GM20431 (cell line): ENCODE results near the gene NECTIN4.
"Not testable (repeated sequence)": the region's sequence is repeated elsewhere in the genome, so short reads cannot be mapped to it uniquely, and the experiment has no call there.

Source experiments
- in situ Hi-C: fragments of 300-500 bp; cut with MseI, MboI; formaldehyde crosslinking; loops from one replicate; pipeline ENCODE4 v1.15.0; 2020; ENCODE audit warnings: low sequenced_read_pairs; ENCODE audit not compliant: unreplicated experiment

The NECTIN4 gene

DNA sequence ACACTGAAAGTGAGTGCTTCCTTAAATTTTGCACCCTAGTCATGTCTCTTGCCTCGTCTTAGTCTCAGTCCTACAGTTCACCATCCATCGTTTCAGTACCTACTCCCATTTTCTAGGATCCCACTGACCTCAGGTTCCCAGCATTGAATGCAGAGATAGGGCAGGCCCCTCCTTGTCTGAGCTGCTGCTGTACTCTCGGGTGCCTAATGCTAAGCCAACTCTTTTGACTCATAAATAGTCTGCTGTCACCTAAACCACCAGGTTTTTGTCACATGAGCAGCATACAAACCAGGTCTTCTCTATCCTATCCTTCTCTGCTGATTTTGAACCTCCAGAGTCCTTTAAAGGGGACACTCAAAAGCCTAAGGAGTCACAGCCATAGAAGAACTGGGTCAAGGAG is 22.7 kb downstream of the NECTIN4 start:
- in situ Hi-C loops: no loop called here

GRCh38 chr1:161065681-161066080 is 23.7 kb downstream of the NECTIN4 start:
- in situ Hi-C loops: not testable (repeated sequence)

DNA sequence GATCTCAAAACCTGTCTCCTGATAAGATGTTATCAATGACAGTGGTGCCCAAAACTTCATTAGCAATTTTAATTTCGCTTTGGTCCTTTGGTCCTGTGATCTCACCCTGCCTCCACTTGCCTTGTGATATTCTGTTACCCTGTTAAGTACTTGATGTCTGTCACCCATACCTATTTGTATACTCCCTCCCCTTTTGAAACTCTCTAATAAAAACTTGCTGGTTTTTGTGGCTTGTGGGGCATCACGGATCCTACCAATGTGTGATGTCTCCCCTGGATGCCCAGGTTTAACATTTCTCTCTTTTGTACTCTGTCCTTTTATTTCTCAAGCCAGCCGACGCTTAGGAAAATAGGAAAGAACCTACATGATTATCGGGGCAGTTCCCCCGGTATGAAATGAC is 25.4 kb downstream of the NECTIN4 start:
- in situ Hi-C loops: not testable (repeated sequence)

GRCh38 chr1:161061419-161061818 is 27.9 kb downstream of the NECTIN4 start:
- in situ Hi-C loops: no loop called here

- in situ Hi-C loops: no loop called here
Measured at GRCh38 chr1:161059293-161059692, 30.1 kb downstream of the NECTIN4 start.

GRCh38 chr1:161054805-161055204 is 34.6 kb downstream of the NECTIN4 start:
- in situ Hi-C loops: no loop called here

- in situ Hi-C loops: no loop called here
Measured at GRCh38 chr1:161054232-161054631, 35.1 kb downstream of the NECTIN4 start.

DNA sequence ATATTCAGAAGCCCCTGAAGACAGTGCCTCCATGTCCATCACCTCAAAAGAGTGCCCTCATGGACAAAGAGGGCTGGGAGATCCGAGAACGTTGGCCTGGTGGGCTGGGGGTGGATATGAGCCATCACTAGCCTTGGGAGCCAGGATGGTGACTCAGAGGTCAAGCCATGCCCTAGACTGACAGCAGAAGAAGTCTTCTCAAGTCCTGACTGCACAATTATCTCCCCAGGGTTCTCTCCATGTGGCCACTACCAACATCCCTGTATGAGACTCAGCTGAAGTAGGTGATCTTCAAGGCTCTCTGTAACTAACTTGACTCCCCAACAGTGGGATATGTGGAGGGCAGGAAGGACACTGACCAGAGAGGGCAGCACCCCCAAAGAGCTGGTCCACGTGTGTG is 36.5 kb downstream of the NECTIN4 start:
- in situ Hi-C loops: no loop called here

DNA sequence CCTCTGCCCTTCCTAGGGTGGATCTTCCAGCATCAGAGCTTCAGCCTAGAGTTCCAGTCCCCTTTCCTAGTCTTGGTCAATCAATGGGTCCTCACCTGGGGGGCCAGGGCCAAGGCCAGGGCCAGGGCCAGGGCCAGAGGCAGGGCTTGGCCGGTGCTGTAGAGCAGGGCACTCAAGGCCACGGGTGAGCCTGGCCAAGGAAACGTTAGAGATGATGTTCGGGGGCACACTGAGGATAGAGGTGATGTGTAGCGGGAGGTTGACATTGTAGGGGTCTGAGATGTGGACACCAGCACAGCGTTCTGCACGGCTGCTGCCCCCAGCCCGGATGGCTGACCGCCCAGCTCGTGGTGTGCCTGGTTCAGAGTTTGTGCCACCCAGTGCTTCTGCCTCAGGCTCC is 38.1 kb downstream of the NECTIN4 start:
- in situ Hi-C loops: no loop called here

DNA sequence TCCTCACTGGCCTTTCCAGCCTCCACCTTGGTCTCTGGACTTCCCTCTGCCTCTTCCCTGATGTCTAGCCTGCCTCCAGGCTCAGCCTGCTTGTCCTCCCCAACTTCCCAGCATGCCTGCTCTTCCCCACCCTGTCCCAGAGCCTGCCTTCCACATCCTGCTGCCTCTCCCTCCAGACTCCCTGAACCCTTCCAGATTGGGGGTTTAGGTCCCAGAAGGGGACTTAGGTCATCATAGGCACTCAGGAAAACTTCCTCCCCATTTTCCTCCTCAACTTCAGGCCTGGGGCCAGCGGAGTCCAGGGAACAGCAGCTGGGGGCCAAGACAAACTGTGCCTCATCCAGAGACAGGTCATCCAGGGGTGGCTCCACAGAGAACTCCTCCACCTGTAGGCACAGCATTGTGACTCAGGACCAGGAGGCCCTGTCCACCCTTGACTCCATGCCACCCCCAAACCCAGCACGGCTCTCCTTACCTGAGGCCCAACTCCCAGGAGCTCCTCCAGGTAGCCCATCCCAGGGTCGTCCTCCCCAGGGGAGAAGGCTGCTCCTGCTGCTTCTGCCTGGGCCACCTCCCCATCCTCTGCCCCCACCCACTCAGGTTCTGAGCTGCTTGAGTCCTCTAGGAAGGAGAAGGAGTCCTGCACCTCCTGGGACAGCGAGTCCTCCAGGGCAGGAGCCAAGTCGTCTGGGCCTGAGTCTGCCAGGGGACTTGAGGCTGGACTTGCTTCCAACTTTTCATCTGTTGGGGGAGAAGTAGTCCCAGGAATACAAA is 40.2 kb downstream of the NECTIN4 start:
- in situ Hi-C loops: no loop called here

DNA sequence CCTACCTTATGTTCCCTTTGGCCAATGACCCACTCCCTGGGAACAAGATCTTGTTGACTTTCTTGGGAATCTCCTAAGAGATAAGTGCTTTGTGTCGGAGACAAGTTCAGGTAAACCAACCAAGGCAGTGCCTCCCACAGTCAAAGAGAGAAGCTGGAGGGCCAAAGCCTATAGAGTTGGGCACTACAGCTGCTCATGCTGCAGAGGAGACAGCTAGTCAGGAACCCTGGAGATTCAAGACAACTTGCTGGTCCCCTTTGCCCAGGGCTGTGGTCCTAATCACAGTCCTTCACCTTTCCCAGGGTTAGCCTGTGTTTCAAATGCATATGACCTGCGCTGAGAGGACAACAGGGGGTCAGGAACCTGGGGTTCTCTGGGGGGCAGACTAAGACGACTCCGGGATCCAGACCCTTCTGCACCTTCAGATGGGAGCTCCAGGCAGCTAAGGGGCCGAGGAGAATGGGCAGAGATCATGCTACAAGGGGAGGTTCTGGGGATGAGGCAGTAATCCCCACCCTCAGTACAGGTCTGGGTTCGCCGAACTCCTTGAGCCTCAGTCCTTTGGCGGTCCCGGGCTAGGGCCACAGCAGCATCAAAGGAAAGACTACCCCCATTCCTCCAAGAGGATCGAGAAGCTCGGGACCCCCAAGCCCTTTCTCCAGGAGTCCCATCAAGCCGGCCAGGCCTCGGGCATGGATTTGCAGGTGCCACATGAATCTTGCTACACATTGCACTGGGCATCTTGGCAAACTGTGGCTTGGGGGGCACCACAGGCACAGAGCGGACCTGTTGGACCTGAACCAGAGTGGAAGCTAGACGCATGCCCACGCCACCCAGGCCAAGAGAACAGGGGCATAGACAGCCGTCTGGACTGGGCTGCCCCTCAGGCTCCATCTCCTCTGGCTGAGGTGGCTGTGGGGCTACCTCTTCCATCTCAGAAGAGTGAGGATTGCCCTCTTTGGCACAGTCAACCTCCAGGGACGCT is 41.6 kb downstream of the NECTIN4 start:
- in situ Hi-C loops: no loop called here

DNA sequence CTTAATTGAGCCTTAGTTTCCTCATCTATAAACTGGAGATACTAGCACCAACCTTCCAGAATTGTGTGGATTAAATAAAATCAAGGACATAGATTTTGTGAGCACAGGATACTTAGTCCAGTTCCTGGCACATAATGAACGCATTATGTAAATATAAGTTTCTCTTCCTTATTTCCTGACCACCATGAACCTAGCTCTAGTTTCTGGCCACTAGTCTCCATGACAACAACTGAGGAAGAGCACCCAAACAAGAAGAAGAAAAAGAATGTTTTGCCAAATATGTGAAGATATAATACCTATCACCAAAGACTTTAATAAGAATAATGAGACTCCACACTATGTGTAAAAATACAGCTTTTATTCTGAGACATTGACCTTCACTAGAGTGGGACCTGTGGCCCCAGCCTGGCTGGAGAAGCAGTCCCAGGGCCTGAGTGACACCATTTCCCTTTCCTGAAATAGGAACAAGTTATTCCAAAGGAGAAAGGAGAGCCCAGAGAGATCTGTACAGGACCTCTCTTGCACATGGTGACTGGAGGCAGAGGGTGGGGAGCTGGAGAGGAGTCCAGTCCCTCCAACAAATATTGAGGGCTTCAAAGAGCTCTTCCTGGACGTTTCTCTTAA is 42.6 kb downstream of the NECTIN4 start:
- in situ Hi-C loops: no loop called here

DNA sequence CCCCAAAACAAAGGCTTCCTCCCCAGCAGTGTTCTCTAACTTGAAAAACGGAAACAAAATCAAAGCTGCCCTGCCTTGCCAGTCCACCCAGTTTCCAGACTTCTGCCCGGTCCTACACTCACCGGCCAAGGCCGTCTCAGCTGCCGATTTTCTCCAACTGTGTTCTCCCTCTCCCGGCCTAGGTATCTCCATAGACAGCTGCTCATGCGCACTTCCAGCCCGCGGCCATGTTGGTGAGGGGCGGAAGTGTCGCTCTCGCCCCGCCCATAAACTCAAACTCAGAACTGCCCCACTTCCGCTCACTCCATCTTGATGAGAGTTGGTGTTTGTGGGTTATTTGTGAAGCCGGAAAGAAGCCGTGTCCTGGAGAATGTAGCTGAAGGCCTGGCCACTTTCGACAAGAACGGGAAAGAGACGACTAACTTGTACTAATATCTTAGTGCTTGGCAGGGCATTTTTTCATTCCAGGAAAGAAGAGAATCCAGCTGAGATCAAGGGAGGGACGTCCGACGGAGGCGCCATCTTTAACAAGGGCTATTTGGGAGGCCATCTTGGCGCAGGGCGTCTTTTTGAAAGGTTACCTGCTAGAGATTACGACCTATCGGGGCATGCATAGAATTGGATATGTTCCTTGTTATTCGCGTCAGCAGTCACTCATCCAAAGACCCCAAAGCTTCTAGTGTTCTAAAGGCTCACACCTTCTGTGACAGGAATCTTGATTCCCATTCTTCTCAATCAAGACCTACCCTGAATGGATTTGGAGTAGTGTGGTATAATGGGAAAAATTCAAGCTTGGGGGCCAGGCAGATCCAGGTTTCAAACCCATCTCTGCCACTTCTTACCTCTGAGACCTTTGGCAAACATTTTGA is 43.4 kb downstream of the NECTIN4 start, which contains the start of gene USF1:
Gene USF1, minus strand, starts transcription at position 242 of the 869 bp plus-strand sequence. CDS start 2,702 bp downstream, outside the sequence.
- in situ Hi-C loops: no loop called here

- in situ Hi-C loops: no loop called here
Measured at GRCh38 chr1:161044908-161045735, 44.2 kb downstream of the NECTIN4 start.

DNA sequence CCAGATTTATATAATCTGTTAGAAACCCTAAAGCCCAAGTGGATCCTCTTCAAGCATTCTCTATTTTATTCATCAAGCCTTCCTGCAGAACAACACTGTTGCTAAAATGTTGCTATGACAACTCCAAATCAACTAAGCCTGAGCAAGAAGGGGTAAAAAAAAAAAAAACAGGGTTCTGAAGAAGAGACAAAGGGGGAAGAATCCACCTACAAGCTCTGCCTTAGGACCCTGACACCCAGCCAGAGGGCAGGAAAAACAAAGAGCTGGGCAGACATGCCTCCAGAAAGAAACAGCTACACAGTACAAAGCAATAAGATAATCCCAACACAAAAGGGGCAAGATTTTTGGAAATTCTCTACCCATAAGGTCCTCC is 44.8 kb downstream of the NECTIN4 start:
- in situ Hi-C loops: no loop called here

GRCh38 chr1:161039546-161039945 is 49.8 kb downstream of the NECTIN4 start:
- in situ Hi-C loops: no loop called here

- in situ Hi-C loops: no loop called here
Measured at GRCh38 chr1:161039154-161039545, 50.2 kb downstream of the NECTIN4 start.

- in situ Hi-C loops: no loop called here
Measured at GRCh38 chr1:161038523-161039153, 50.7 kb downstream of the NECTIN4 start, which contains the start of gene TSTD1. TSTD1 (minus strand) TSS chr1:161038964; CDS start chr1:161038889, 75 bp downstream.
